D341Med (cell line): Measurements from ENCODE around the gene PAK3.
A peak's percentile ranks its signal among the peaks of the same experiment; 100 is the strongest.

Experiments used
- DNase-seq: peaks from one replicate; pipeline ENCODE4 v3.0.0; 2012; ENCODE audit warnings: low spot score

PAK3 gene

GRCh38 chrX:111095974-111096895 is at the start of gene PAK3:
TSS of gene PAK3 (plus strand) at chrX:111096191. CDS start at chrX:111123104, 26,913 bp downstream.
- DNase-seq = peak; percentile 53

GRCh38 chrX:111047575-111047974 is 48.4 kb upstream of the PAK3 start:
- DNase-seq = no peak

GRCh38 chrX:111052478-111052877 is 43.5 kb upstream of the PAK3 start:
- DNase-seq = no peak

GRCh38 chrX:111071542-111072277 is 24.3 kb upstream of the PAK3 start:
- no peak for DNase-seq

GRCh38 chrX:111083081-111083480 is 12.9 kb upstream of the PAK3 start:
- no peak for DNase-seq

GRCh38 chrX:111086591-111087006 is 9.4 kb upstream of the PAK3 start:
- no peak for DNase-seq

- DNase-seq = no peak
Observed at GRCh38 chrX:111088628-111089027, 7.4 kb upstream of the PAK3 start.

GRCh38 chrX:111090458-111090857 is 5.5 kb upstream of the PAK3 start:
- no peak for DNase-seq

GRCh38 chrX:111098874-111099273 is 2.9 kb downstream of the PAK3 start:
- peak; percentile 71 for DNase-seq

GRCh38 chrX:111100191-111100590 is 4.2 kb downstream of the PAK3 start:
- peak; percentile 57 for DNase-seq

- no peak for DNase-seq
Observed at GRCh38 chrX:111101580-111101979, 5.6 kb downstream of the PAK3 start.

- DNase-seq = no peak
Observed at GRCh38 chrX:111102636-111103035, 6.6 kb downstream of the PAK3 start.

GRCh38 chrX:111103246-111103645 is 7.3 kb downstream of the PAK3 start:
- no peak for DNase-seq

GRCh38 chrX:111110098-111110775 is 14.2 kb downstream of the PAK3 start:
- DNase-seq = no peak

- no peak for DNase-seq
Observed at GRCh38 chrX:111114806-111115205, 18.8 kb downstream of the PAK3 start.

- no peak for DNase-seq
Observed at GRCh38 chrX:111116666-111117065, 20.7 kb downstream of the PAK3 start.

GRCh38 chrX:111119341-111119740 is 23.4 kb downstream of the PAK3 start:
- no peak for DNase-seq

- no peak for DNase-seq
Observed at GRCh38 chrX:111123125-111123524, 27.1 kb downstream of the PAK3 start.

GRCh38 chrX:111123606-111124179 is 27.7 kb downstream of the PAK3 start:
- no peak for DNase-seq

GRCh38 chrX:111124418-111124817 is 28.4 kb downstream of the PAK3 start:
- no peak for DNase-seq

- DNase-seq = no peak
Observed at GRCh38 chrX:111127038-111127437, 31.0 kb downstream of the PAK3 start.

- DNase-seq = no peak
Observed at GRCh38 chrX:111129921-111130320, 33.9 kb downstream of the PAK3 start.
